GM19328 (cell line): ENCODE data around the gene LRRC8E.

Source experiments
- ATAC-seq: cut with Tn5 transposase; IDR thresholded peaks from one replicate; pipeline ENCODE4 v1.9.1; 2021; ENCODE audit warnings: mild to moderate bottlenecking, moderate library complexity; ENCODE audit not compliant: unreplicated experiment

Gene LRRC8E

GRCh38 chr19:7918615-7919421, 30.5 kb downstream of the LRRC8E start:
- ATAC-seq = no peak

- peak; percentile 51 for ATAC-seq
Measured at GRCh38 chr19:7919610-7920518, 31.6 kb downstream of the LRRC8E start, which contains the start of gene SNAPC2. Gene SNAPC2, plus strand, starts transcription at chr19:7920338. Its CDS starts 29 bp downstream, at chr19:7920367.

- peak; percentile 45 for ATAC-seq
Measured at GRCh38 chr19:7920519-7921301, 32.4 kb downstream of the LRRC8E start.

GRCh38 chr19:7921302-7921966, 33.1 kb downstream of the LRRC8E start:
- ATAC-seq = no peak

- ATAC-seq = no peak
Measured at GRCh38 chr19:7921967-7922835, 33.9 kb downstream of the LRRC8E start.

GRCh38 chr19:7922836-7923195, 34.5 kb downstream of the LRRC8E start:
- no peak for ATAC-seq

- ATAC-seq = no peak
Measured at GRCh38 chr19:7923295-7924191, 35.2 kb downstream of the LRRC8E start.

- no peak for ATAC-seq
Measured at GRCh38 chr19:7924241-7924640, 35.9 kb downstream of the LRRC8E start.

GRCh38 chr19:7924651-7925170, 36.4 kb downstream of the LRRC8E start:
- ATAC-seq = no peak

GRCh38 chr19:7925171-7925851, 37.0 kb downstream of the LRRC8E start:
- ATAC-seq = no peak

GRCh38 chr19:7926021-7926726, 37.9 kb downstream of the LRRC8E start, which contains the start of gene CTXN1:
Gene CTXN1, minus strand, starts transcription at chr19:7926135. Its CDS starts 597 bp downstream, at chr19:7925538.
- no peak for ATAC-seq

- ATAC-seq = no peak
Measured at GRCh38 chr19:7926727-7927604, 38.7 kb downstream of the LRRC8E start.

- no peak for ATAC-seq
Measured at GRCh38 chr19:7927605-7928333, 39.5 kb downstream of the LRRC8E start.

- ATAC-seq = no peak
Measured at GRCh38 chr19:7928334-7928706, 40.0 kb downstream of the LRRC8E start.
